HepG2 (cell line): ENCODE measurements around the gene TAF1C. TPM values are rescaled to one million over a fixed set of nuclear protein-coding genes. Genes with fewer than 3 reads are reported as not detected.
A peak's percentile ranks its signal among the peaks of the same experiment; 100 is the strongest.
"Not testable (repeated sequence)": the region's sequence is repeated elsewhere in the genome, so short reads cannot be mapped to it uniquely, and the experiment has no call there.

Source experiments
- ATAC-seq: fragments of 200-7000 bp; cut with Tn5 transposase; 3 replicates; pipeline ENCODE4 v1.9.1; 2020; ENCODE audit warnings: mild to moderate bottlenecking, moderate library complexity
- BruUV-seq: library from RNA; stranded (reverse); fragments of 400-500 nt; replicated peaks from 2 replicates; lab custom pipeline; 2021; lab: Mats Ljungman, UMichigan
- CTCF ChIA-PET: fragments of 300-600 bp; formaldehyde crosslinking; extraction: SDS; loops from one replicate; lab custom pipeline; 2021; ENCODE audit warnings: low total read pairs, inconsistent platforms, low intra/inter-chr PET ratio; lab: Yijun Ruan, JAX
- POLR2A ChIA-PET: fragments of 350-600 bp; sonication (Branson Sonifier 250); formaldehyde crosslinking; loops from one replicate; lab custom pipeline; 2020; ENCODE audit warnings: antibody characterized with exemption, inconsistent platforms; lab: Yijun Ruan, JAX
- DNase-seq: peaks from one replicate; pipeline ENCODE4 v3.0.0-alpha.2; 2015; ENCODE audit warnings: low spot score
- FAIRE-seq: peaks from 3 replicates; lab custom pipeline; 2011; peaks lifted over from hg19 to GRCh38; lab: Jason Lieb, UNC
- H2AFZ ChIP-seq: one replicate; pipeline ENCODE4 v1.6.1; 2011; ENCODE audit warnings: low read length, inconsistent platforms
- H3K27ac ChIP-seq: fragments of 300-600 bp; 3 replicates; pipeline ENCODE4 v1.8.0; 2011; ENCODE audit warnings: mixed run types, mild to moderate bottlenecking, mixed read lengths, low read length, inconsistent platforms; ENCODE audit not compliant: insufficient read depth; ENCODE audit errors: extremely low read length
- H3K27me3 ChIP-seq, 2 experiments: fragments of 200-600 bp in 1 of 2; 2 replicates in 1 of 2; 3 replicates in 1 of 2; pipeline versions ENCODE4 v1.6.0 to v1.8.0; 2011; ENCODE audit warnings: low read length in 2 of 2, mild to moderate bottlenecking in 2 of 2, moderate library complexity in 2 of 2, inconsistent platforms in 1 of 2; ENCODE audit not compliant: insufficient read depth in 2 of 2, control insufficient read depth in 1 of 2
- H3K36me3 ChIP-seq, 2 experiments: fragments of 200-600 bp in 1 of 2; replicated peaks in 1 of 2; 2 replicates in 1 of 2; 3 replicates in 1 of 2; pipeline versions ENCODE4 v1.5.1 to v1.8.0; 2011; ENCODE audit warnings: low read length in 2 of 2, inconsistent platforms in 1 of 2; ENCODE audit not compliant: insufficient read depth in 2 of 2, control insufficient read depth in 1 of 2
- H3K4me1 ChIP-seq: 2 replicates; pipeline ENCODE4 v1.5.1; 2012; ENCODE audit warnings: low read length, inconsistent platforms; ENCODE audit not compliant: insufficient read depth
- H3K4me2 ChIP-seq: 2 replicates; pipeline ENCODE4 v1.6.0; 2011; ENCODE audit warnings: low read depth, low read length, inconsistent platforms
- H3K4me3 ChIP-seq, 3 experiments: fragments of 200-600 bp in 1 of 3; sonication (generic), shearing (Covaris generic) in 1 of 3; replicated peaks in 1 of 3; 2 replicates each; pipeline ENCODE4 v1.5.1; 2011 to 2016; ENCODE audit warnings: low read length in 3 of 3, inconsistent platforms in 2 of 3, low read depth in 2 of 3, mild to moderate bottlenecking in 2 of 3, control low read depth in 1 of 3, mixed read lengths in 1 of 3; ENCODE audit not compliant: insufficient read depth in 1 of 3
- H3K79me2 ChIP-seq: one replicate; pipeline ENCODE4 v1.6.1; 2011; ENCODE audit warnings: low read length, inconsistent platforms; ENCODE audit not compliant: insufficient read depth
- H3K9ac ChIP-seq: 2 replicates; pipeline ENCODE4 v1.6.0; 2011; ENCODE audit warnings: mild to moderate bottlenecking, low read depth, low read length, inconsistent platforms; ENCODE audit not compliant: insufficient read depth
- H3K9me3 ChIP-seq: 2 replicates; pipeline ENCODE4 v1.5.1; 2012; ENCODE audit warnings: mild to moderate bottlenecking, low read length
- H4K20me1 ChIP-seq: 2 replicates; pipeline ENCODE4 v1.6.0; 2011; ENCODE audit warnings: inconsistent platforms, mild to moderate bottlenecking, low read length, moderate library complexity; ENCODE audit not compliant: insufficient read depth
- FOXM1 ChIP-seq: sonication (generic); formaldehyde crosslinking; IDR thresholded peaks from 2 replicates; pipeline ENCODE4 v1.5.0; 2020; ENCODE audit warnings: missing genetic modification reagents
- WGBS: methylation state at CpG from one replicate; pipeline ENCODE4 v1.1.6; 2017; ENCODE audit warnings: low lambda C conversion rate; 5-methylcytosine and 5-hydroxymethylcytosine counted together
- in situ Hi-C: cut with HindIII; loops from 2 replicates; pipeline ENCODE4 v1.10.0; 2017; ENCODE audit warnings: low pct_unique_long_range_greater_than_20kb; ENCODE audit not compliant: extremely low pct_ligation_motif_present
- intact Hi-C: fragments of 100-400 bp; cut with micrococcal nuclease; formaldehyde crosslinking; loops from one replicate; pipeline ENCODE4 v1.10.0; 2022; ENCODE audit not compliant: unreplicated experiment
- polyA plus RNA-seq, 8 experiments: library from polyadenylated mRNA; depleted of rRNA in 3 of 8; stranded (reverse) in 7 of 8; unstranded in 1 of 8; fragments of >200 nt; fragmentation: Illumina TruSeq in 4 of 8; extraction: Trizol in 4 of 8; gene quantifications; 2 replicates each; pipeline versions ENCODE4 v1.2.1 to v1.2.3, GENCODE V29; 2011 to 2016; ENCODE audit warnings: low read depth in 4 of 8, missing spikeins in 1 of 8, mixed read lengths in 1 of 8; ENCODE audit not compliant: insufficient read depth in 1 of 8
- total RNA-seq, 5 experiments: library from RNA; depleted of rRNA; stranded (reverse); fragments of >200 nt; fragmentation: Illumina TruSeq; extraction: Trizol; gene quantifications; 2 replicates each; pipeline ENCODE4 v1.2.3, GENCODE V29; 2016; ENCODE audit warnings: low read depth in 1 of 5
- TF ChIP-seq, protein P1 (sequence below): fragments of 450-650 bp; IDR thresholded peaks from 2 replicates; pipeline ENCODE4 v1.6.1; 2016

The TAF1C gene
- total and polyA plus RNA-seq, 2 of the 13 experiments (the other 11 are each of a cell fraction or from before 2014, with no cell fraction given): 15.6 to 20.8 TPM

DNA sequence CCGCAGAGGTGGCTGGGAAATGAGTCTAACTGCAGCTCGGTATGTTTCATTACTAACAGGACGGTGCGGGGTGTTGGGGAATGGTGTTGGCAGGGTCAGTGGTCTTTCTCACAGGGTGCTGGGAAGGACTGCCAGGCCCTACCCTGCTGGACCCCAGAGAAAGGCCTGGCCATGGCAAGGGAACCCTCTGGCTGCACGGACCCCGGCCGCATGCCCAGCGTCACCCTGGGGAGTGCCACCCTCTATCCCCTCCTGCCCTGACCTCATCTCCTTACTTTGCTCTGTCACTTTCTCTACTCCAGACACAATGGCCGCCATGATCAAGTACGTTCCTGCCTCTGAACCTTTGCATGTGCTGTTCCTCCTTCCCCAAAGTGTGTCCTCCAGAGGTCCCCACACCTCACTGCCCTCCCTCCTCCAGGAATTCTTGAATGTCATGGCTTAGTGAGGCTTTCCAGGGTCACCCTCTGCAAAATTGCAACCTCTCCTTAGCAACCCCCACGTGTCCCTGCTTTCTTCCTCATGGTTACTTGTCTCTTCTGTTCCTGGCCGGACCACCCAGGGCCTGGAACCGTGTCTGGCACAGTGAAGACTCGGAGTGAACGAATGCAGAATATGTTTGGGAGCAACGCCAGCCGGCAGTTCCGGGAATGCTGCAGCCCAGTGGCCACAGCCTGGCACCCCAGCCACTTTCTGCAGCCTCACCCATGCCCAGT is 19.3 kb upstream of the TAF1C start:
- in situ Hi-C loops: no loop called here
- Histone ChIP-seq H3K36me3 (no peaks in the 10 kb centered on the region), H3K79me2 (no peaks in the 10 kb centered on the region), H4K20me1 (no peaks in the 10 kb centered on the region), H3K27me3 (peaks cover 15 to 26% of the 10 kb centered on the region in 2 experiments), H3K4me1 (no peaks in the 10 kb centered on the region), H3K4me2 (no peak overlapping the region), H3K9ac (no peak overlapping the region), H3K4me3 (no peak overlapping the region), H2AFZ (no peak overlapping the region)
- intact Hi-C loops: no loop called here
- 23% methylated on average over 18 of the region's 18 CpGs for WGBS
- CTCF ChIA-PET: no interaction called here
- peak; percentile 23; the same call in 1 of the 3 replicates for ATAC-seq
- FAIRE-seq: no peak
- DNase-seq: no peak
- TF ChIP-seq, protein P1, sequence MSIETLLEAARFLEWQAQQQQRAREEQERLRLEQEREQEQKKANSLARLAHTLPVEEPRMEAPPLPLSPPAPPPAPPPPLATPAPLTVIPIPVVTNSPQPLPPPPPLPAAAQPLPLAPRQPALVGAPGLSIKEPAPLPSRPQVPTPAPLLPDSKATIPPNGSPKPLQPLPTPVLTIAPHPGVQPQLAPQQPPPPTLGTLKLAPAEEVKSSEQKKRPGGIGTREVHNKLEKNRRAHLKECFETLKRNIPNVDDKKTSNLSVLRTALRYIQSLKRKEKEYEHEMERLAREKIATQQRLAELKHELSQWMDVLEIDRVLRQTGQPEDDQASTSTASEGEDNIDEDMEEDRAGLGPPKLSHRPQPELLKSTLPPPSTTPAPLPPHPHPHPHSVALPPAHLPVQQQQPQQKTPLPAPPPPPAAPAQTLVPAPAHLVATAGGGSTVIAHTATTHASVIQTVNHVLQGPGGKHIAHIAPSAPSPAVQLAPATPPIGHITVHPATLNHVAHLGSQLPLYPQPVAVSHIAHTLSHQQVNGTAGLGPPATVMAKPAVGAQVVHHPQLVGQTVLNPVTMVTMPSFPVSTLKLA: peak; percentile 93
- TF ChIP-seq FOXM1 (CRISPR knock-in tag): no peak
- TF ChIP-seq, all 625 proteins: peak for 1
- POLR2A ChIA-PET: no interaction called here
- Histone ChIP-seq H3K27ac (no peak overlapping the region), H3K9me3 (no peaks in the 10 kb centered on the region)
- BruUV-seq: no TSS peak

DNA sequence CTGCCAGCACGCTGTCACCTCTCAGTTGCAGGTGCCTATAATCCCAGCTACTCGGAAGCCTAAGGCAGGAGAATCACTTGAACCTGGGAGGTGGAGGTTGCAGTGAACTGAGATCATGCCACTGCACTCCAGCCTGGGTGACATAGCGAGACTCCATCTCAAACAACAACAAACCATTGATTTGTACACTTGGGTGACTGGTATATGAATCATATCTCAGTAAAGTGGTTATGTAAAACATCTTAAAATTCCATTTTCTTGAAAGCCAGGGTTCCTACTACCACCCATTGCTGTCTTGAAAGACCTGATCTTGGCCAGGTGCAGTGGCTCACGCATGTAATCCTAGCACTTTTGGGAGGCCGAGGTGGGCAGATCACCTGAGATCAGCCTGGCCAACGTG is 18.3 kb upstream of the TAF1C start:
- H3K36me3 ChIP-seq, DNase-seq, H2AFZ ChIP-seq, intact Hi-C loops, FAIRE-seq, POLR2A ChIA-PET, H4K20me1 ChIP-seq, CTCF ChIA-PET, ATAC-seq, H3K9me3 ChIP-seq, H3K4me2 ChIP-seq, H3K27ac ChIP-seq, in situ Hi-C loops, H3K9ac ChIP-seq, H3K4me3 ChIP-seq, H3K4me1 ChIP-seq, H3K79me2 ChIP-seq, BruUV-seq: not testable (repeated sequence)
- WGBS: 28% methylated on average over 6 of the region's 6 CpGs
- peaks cover 15 to 33% of the 10 kb centered on the region in 2 experiments for H3K27me3 ChIP-seq

DNA sequence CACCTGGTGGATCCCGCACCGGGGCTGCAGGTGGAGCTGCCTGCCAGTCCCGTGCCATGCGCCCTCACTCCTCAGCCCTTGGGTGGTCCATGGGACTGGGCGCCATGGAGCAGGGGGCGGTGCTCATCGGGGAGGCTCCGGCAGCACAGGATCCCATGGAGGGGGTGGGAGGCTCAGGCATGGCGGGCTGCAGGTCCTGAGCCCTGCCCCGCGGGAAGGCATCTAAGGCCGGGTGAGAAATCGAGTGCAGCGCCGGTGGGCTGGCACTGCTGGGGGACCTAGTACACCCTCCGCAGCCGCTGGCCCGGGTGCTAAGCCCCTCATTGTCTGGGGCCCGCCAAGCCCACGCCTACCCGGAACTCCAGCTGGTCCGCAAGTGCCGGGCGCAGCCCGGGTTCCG is 17.7 kb upstream of the TAF1C start:
- H3K4me3 ChIP-seq, H2AFZ ChIP-seq, POLR2A ChIA-PET, CTCF ChIA-PET, H3K4me1 ChIP-seq, H3K4me2 ChIP-seq, ATAC-seq, BruUV-seq, DNase-seq, H3K9ac ChIP-seq, H3K27ac ChIP-seq, intact Hi-C loops, H3K36me3 ChIP-seq, H3K79me2 ChIP-seq, FAIRE-seq, H3K9me3 ChIP-seq, in situ Hi-C loops, H4K20me1 ChIP-seq: not testable (repeated sequence)
- H3K27me3 ChIP-seq: peaks cover 15 to 38% of the 10 kb centered on the region in 2 experiments
- WGBS: 70% methylated on average over 4 of the region's 26 CpGs
